ENCODE results near the gene CCNI. TPM values are rescaled to one million over a fixed set of nuclear protein-coding genes. Genes with fewer than 3 reads are reported as not detected.
A peak's percentile ranks its signal among the peaks of the same experiment; 100 is the strongest.

The CCNI gene
- total RNA-seq (2016; rRNA removed; fragmentation: Illumina TruSeq; extraction: Trizol) (43.5 and 73.5 TPM in 2 replicates), polyA plus RNA-seq (2011; rRNA removed) (98.7 and 122 TPM in 2 replicates), polyA minus RNA-seq (2011; rRNA and poly(A)+ RNA removed; ENCODE audit: low replicate concordance) (248 and 399 TPM in 2 replicates), Bru-seq, nascent RNA (percentile 93 among the genes with signal in this experiment), BruChase-seq, experiment 1, labeled RNA remaining after a 6-hour chase (percentile 95 among the genes with signal in this experiment), BruChase-seq, experiment 2, labeled RNA remaining after a 2-hour chase (percentile 92 among the genes with signal in this experiment)
- total RNA-seq (2016; cell fraction: cytosol; rRNA removed; fragmentation: Illumina TruSeq; extraction: Trizol; ENCODE audit: low read depth): 50.2 and 52.8 TPM in 2 replicates
- total RNA-seq (2016; cell fraction: insoluble cytoplasmic fraction; rRNA removed; fragmentation: Illumina TruSeq; extraction: Trizol): 41.4 and 68.2 TPM in 2 replicates
- 161 and 167 TPM in 2 replicates for total RNA-seq (2016; cell fraction: membrane; rRNA removed; fragmentation: Illumina TruSeq; extraction: Trizol)
- total RNA-seq (2016; cell fraction: nucleus; rRNA removed; fragmentation: Illumina TruSeq; extraction: Trizol): 39.6 and 40.4 TPM in 2 replicates
- polyA plus RNA-seq (2011; cell fraction: cytosol; rRNA removed): 75.3 and 115 TPM in 2 replicates
- 18.1 and 30.8 TPM in 2 replicates for polyA plus RNA-seq (2011; cell fraction: nucleus; rRNA removed)
- 150 and 164 TPM in 2 replicates for polyA plus RNA-seq (2012)
- polyA plus RNA-seq (2016; cell fraction: cytosol; fragmentation: Illumina TruSeq; extraction: Trizol; ENCODE audit: low read depth): 114 and 139 TPM in 2 replicates
- polyA plus RNA-seq (2016; cell fraction: insoluble cytoplasmic fraction; fragmentation: Illumina TruSeq; extraction: Trizol; ENCODE audit: low read depth): 121 and 136 TPM in 2 replicates
- 246 TPM in 2 replicates for polyA plus RNA-seq (2016; cell fraction: membrane; fragmentation: Illumina TruSeq; extraction: Trizol; ENCODE audit: low read depth)
- 57.5 and 63.5 TPM in 2 replicates for polyA plus RNA-seq (2016; cell fraction: nucleus; fragmentation: Illumina TruSeq; extraction: Trizol; ENCODE audit: insufficient read depth, low read depth)
- 137 and 168 TPM in 2 replicates for polyA minus RNA-seq (2011; cell fraction: cytosol; rRNA and poly(A)+ RNA removed)
- polyA minus RNA-seq (2011; cell fraction: nucleus; rRNA and poly(A)+ RNA removed): 63.2 and 103 TPM in 2 replicates
- long read RNA-seq, experiment 1, transcript CCNI-201 (7 exons, 2,772 nt): major isoform, 96 of 126 reads
- long read RNA-seq, experiment 1, partial matches to known transcripts: 8 of 126 reads
- long read RNA-seq, experiment 1, other reads (novel, unspliced or antisense): 22 of 126 reads
- long read RNA-seq, experiment 2, transcript CCNI-201 (7 exons, 2,772 nt): major isoform, 68 of 388 reads
- long read RNA-seq, experiment 2, partial matches to known transcripts: 13 of 388 reads
- long read RNA-seq, experiment 2, other reads (novel, unspliced or antisense): 307 of 388 reads

DNA sequence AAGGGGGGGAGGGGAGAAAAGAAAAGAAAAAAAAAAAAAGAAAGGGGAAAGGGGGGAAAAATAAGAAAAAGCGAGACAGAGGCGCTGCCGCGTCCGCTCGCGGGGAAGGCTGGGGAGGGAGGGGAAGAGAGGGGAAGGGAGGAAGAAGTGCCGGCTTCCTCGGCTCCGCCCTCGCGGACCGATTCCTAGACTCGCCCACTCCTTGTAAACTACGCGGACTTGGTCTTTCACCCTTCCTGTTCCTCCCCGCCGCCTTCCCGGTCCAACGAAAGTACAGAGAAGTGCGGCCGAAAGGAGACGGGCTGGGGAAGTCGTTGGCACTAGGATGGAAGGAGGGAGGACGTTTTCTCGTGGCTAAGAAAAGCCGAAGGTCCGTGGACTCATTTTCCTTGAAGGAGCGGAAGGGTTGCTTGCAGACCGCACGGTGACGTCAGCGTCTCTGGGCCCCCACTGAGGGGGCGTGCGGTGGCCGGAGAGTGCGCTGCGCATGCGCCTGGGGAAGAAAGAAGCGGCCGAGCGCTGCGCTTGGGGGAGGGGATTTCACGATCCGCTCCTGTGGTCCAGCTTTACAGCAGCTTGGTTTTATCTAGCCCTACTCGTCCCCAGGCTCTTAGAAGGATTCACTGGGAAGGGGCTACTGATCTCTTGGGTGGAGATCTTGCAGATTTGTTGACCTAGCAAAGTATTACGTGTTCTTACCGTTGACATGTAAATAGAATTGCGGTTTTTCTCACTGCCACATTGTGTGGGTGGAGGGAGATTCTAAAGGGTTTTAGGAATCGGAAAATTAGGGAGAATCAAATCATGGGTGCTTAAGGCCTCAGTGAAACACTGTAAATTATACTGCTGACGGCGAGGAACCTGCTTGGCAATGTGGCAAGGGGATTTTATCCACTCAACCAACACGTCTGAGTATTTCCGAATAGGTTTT lies at the start of gene CCNI:
Gene CCNI (minus strand): TSS at position 121 of the 931 bp plus-strand sequence. CDS start 9,627 bp downstream, outside the sequence.
- Histone ChIP-seq H4K20me1 (ENCODE audit: insufficient read depth, low read length) (peaks cover 33% of the 10 kb centered on the region), H3K9me3 (ENCODE audit: low read length) (no peaks in the 10 kb centered on the region), H3K4me3 (replicated peaks in 1 of 3; ENCODE audit: insufficient read depth in 1 of 3, low read depth in 2 of 3, low read length in 3 of 3) (peak within 1 kb of the TSS; percentile 76 to 86 (median 86)), H3K79me2 (ENCODE audit: insufficient read depth, low read length) (peaks cover 40% of the 10 kb centered on the region), H3K9ac (ENCODE audit: insufficient read depth, low read depth, low read length) (peak within 1 kb of the TSS; percentile 98), H3K4me2 (ENCODE audit: low read depth, low read length) (peak within 1 kb of the TSS; percentile 87), H3K4me1 (ENCODE audit: insufficient read depth, low read length) (peaks cover 27% of the 10 kb centered on the region), H3K27me3 (ENCODE audit: control insufficient read depth in 1 of 2, insufficient read depth in 2 of 2, low read length in 2 of 2) (no peaks in the 10 kb centered on the region), H3K36me3 (replicated peaks in 1 of 2; ENCODE audit: control insufficient read depth in 1 of 2, insufficient read depth in 2 of 2, low read length in 2 of 2) (no peaks in the 10 kb centered on the region), H2AFZ (ENCODE audit: low read length) (peak within 1 kb of the TSS; percentile 96), H3K27ac (ENCODE audit: extremely low read length, insufficient read depth, low read length) (peak within 1 kb of the TSS; percentile 95)
- POLR2A ChIA-PET: interaction anchor here (0.7 to 3.5 kb wide), 6 partner anchors 14 to 179 kb away, joined by 3 to 8 read pairs (median 3); partner anchors contain the start of genes CCNG2, SEPTIN11 and SOWAHB
- CTCF ChIA-PET (ENCODE audit: low intra/inter-chr PET ratio, low total read pairs): no interaction called here
- intact Hi-C loops (cut with micrococcal nuclease; ENCODE audit: unreplicated experiment): loop anchor here (2.0 kb wide), 1 partner anchor 81 kb away; the partner anchor contains the start of gene CCNG2
- ATAC-seq (peak; percentile 83), FAIRE-seq (no peak), DNase-seq (ENCODE audit: low spot score) (peak; percentile 90)
- in situ Hi-C loops (cut with HindIII; ENCODE audit: extremely low pct_ligation_motif_present, low pct_unique_long_range_greater_than_20kb): loop anchor here (5.0 kb wide), 1 partner anchor 81 kb away; the partner anchor contains the start of gene CCNG2
- BruUV-seq (replicated peaks): TSS peak; percentile 77
- 2% methylated on average over 39 of the region's 54 CpGs for WGBS (ENCODE audit: low lambda C conversion rate)
- TF ChIP-seq IKZF4 (CRISPR knock-in tag; IDR thresholded peaks at IDR 0.05; ENCODE audit: borderline replicate concordance, low read depth, not compliant biosample characterization): peak; percentile 56
- TF ChIP-seq, protein P1, sequence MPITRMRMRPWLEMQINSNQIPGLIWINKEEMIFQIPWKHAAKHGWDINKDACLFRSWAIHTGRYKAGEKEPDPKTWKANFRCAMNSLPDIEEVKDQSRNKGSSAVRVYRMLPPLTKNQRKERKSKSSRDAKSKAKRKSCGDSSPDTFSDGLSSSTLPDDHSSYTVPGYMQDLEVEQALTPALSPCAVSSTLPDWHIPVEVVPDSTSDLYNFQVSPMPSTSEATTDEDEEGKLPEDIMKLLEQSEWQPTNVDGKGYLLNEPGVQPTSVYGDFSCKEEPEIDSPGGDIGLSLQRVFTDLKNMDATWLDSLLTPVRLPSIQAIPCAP (CRISPR knock-in tag; IDR thresholded peaks at IDR 0.05; ENCODE audit: low read depth): no peak
- no peak for TF ChIP-seq MTF1 (CRISPR knock-in tag; IDR thresholded peaks at IDR 0.05)
- peak; percentile 72; the same call in 1 of the 2 replicates for TF ChIP-seq RNF2 (conservative IDR thresholded peaks at IDR 0.05; ENCODE audit: low read depth)
- 0 out of 2 replicates have a peak, but pooled peaks have one; percentile 38 for TF ChIP-seq HIC2 (CRISPR knock-in tag; IDR thresholded peaks at IDR 0.05; ENCODE audit: low read depth)
- TF ChIP-seq ZSCAN22 (CRISPR knock-in tag; IDR thresholded peaks at IDR 0.05): no peak
- TF ChIP-seq, protein P2, sequence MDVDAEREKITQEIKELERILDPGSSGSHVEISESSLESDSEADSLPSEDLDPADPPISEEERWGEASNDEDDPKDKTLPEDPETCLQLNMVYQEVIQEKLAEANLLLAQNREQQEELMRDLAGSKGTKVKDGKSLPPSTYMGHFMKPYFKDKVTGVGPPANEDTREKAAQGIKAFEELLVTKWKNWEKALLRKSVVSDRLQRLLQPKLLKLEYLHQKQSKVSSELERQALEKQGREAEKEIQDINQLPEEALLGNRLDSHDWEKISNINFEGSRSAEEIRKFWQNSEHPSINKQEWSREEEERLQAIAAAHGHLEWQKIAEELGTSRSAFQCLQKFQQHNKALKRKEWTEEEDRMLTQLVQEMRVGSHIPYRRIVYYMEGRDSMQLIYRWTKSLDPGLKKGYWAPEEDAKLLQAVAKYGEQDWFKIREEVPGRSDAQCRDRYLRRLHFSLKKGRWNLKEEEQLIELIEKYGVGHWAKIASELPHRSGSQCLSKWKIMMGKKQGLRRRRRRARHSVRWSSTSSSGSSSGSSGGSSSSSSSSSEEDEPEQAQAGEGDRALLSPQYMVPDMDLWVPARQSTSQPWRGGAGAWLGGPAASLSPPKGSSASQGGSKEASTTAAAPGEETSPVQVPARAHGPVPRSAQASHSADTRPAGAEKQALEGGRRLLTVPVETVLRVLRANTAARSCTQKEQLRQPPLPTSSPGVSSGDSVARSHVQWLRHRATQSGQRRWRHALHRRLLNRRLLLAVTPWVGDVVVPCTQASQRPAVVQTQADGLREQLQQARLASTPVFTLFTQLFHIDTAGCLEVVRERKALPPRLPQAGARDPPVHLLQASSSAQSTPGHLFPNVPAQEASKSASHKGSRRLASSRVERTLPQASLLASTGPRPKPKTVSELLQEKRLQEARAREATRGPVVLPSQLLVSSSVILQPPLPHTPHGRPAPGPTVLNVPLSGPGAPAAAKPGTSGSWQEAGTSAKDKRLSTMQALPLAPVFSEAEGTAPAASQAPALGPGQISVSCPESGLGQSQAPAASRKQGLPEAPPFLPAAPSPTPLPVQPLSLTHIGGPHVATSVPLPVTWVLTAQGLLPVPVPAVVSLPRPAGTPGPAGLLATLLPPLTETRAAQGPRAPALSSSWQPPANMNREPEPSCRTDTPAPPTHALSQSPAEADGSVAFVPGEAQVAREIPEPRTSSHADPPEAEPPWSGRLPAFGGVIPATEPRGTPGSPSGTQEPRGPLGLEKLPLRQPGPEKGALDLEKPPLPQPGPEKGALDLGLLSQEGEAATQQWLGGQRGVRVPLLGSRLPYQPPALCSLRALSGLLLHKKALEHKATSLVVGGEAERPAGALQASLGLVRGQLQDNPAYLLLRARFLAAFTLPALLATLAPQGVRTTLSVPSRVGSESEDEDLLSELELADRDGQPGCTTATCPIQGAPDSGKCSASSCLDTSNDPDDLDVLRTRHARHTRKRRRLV (CRISPR knock-in tag; IDR thresholded peaks at IDR 0.05): peak; percentile 93; the same call in 1 of the 2 replicates
